GM19397 (cell line): ENCODE results near the gene AEN.

Source experiments
- ATAC-seq: cut with Tn5 transposase; IDR thresholded peaks from one replicate; pipeline ENCODE4 v1.9.1; 2021; ENCODE audit warnings: mild to moderate bottlenecking, moderate library complexity; ENCODE audit not compliant: unreplicated experiment

The AEN gene

DNA sequence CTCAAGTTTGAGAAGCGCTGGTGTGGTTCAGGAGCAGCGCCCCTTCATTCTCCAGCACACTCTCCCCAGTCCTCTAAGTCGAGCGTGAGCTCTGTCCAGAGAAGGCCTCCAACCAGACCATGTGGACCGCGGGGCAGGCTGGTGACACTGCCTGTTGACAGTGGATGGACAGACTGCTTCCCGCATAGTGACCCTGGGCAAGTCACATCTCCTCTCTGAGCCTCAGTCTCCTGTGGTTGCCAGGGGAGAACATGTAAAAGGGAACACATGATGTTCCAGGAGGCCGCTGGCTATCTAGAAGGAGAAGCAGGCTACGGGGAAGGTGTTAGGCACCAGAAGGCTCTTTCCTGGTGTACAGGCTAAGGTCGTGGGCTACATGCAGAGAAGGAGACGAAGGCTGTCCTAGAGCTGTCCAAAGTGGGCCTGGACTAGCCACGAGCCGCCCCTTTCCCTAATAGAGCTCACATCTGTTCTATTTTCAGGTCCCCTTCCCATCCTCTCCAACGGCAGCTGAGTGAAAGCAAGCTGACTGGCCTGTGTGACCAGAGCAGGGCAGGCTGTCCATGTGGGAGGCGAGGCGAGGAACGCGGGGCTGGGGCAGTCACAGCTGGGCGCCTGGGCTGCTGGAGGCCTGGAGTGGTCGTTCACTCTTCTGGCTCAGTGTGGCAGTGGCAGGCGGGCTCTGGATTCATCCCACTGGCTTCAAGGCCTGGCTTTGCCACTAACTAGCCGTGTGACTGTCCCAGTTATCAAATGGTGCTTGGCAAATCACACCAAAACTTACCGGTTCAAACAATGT lies 28.8 kb downstream of the AEN start:
- no peak for ATAC-seq

DNA sequence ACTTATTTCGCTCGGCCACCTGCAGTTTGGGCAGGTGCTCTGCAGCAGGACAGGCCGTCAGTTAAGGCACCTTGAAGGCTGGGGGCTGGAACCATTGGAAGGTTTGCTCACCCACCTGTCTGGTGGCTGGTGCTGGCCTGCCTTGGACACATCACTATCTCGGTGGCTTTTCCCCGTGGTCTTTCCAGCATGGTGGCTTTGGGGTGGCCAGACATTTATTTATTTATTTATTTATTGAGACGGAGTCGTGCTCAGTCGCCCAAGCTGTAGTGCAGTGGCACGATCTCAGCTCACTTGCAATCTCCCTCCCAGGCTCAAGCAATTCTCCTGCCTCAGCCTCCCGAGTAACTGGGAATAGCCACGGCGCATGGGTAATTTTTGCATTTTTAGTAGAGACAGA lies 29.4 kb downstream of the AEN start:
- ATAC-seq: no peak

DNA sequence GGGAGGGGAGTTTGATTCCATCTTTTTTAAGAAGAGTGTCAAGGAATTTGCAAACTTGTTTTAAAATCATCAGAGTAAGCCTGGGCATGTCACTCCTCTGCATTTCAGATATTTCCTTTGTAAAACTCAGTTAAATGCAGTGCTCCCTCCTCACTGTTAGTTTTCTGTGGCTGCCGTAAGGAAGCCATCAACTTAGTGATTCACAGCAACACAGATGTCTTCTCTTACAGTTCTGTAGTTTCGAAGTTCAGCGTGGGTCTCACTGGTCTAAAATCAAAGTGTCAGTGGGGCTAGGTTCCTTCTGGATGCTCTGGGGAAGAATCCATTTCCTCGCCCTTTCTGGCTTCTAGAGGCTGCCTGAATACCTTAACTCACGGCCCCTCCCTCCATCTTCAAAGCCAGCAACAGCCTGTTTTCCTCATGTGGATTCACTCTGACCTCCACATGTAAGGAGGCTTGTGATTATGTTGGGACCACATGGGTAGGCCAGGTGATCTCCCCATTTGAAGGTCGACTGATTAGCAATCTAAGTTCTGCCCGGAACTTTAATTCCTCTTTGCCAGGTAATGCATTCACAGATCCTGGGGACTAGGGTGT lies 30.1 kb downstream of the AEN start:
- no peak for ATAC-seq

DNA sequence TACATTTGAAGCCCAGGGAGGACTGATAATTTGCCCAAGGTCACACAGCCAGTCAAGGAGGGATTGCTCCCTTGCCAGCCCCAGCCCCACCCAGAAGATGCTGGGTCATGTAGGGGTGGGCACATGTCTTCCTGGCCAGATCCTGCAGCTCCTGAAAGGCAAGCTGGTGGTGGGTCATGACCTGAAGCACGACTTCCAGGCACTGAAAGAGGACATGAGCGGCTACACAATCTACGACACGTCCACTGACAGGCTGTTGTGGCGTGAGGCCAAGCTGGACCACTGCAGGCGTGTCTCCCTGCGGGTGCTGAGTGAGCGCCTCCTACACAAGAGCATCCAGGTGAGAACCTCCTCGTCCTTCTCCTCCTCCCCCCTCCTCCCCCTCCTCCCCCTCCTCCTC lies 30.8 kb downstream of the AEN start:
- no peak for ATAC-seq

DNA sequence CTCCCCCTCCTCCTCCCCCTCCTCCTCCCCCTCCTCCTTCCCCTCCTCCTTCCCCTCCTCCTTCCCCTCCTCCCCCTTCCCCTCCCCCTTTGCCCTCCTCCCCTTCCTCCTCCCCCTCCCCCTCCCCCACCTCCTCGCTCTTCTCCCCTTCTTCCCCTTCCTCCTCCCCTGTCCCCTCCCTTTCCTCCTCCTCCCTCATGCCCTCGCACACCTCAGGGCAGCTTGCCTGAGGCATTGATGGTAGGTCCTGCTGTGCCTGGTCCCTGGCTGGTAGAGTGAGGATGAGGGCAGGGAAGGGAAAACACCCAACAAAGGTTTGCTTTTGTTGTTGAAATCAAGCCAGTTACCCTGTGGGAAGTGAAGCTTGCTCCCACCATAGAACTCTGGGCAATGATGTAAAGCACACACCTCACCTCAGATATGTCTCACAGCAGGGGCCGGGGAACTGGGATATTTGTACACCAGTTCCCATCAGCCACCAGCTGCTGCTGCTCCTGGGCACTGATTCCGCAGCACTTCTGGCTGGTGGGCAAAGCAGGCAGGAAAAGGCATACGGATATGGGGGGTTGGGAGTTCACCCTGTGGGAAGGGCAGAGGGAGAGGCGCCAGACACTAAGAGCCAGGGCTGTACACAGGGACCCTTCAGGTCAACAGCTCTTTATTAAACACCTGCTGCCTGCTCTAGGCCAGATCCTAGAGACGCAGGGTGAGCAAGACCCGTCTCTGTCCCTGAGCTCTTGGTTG lies 31.5 kb downstream of the AEN start:
- ATAC-seq: no peak

DNA sequence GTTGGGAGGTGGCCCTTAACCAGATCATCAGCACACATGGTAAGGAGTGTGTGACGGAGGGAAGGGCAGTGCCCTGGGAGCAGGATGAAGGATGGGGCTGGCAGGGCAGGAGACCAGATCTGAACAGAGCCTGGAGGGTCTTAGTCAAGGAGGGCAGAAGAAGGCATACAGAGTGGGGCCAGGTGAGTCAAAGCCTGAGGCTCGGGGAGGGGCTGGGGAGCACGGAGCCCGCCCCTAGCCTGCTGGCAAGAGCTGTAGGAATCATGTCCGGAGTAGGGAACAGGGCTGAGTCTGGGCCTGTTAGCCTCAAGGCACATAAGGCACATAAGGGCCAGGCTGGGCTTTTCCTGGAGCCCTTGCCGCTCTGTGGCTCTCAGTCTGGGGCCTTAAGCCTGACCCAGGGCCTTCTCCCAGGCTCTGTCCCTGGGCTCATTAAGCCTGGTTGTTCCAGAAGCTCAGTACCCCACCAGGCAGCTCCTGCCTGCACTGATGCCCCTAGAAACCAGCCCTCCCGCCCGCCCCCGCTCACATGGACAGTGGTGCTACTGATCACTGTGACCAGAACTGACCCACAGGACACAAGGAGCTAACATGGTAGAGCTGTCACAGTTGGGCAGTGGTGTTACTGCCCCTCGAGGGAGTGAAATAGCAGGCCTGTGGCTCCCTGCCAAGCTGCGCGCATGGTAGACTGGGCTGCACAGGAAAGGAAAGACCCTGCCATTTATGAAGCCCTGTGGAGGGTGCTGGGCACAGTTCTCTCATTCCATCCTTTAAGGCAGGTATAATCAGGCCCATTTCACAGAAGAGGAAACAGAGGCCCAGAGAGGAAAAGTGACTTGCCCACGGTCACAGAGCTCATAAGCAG lies 32.3 kb downstream of the AEN start:
- no peak for ATAC-seq

DNA sequence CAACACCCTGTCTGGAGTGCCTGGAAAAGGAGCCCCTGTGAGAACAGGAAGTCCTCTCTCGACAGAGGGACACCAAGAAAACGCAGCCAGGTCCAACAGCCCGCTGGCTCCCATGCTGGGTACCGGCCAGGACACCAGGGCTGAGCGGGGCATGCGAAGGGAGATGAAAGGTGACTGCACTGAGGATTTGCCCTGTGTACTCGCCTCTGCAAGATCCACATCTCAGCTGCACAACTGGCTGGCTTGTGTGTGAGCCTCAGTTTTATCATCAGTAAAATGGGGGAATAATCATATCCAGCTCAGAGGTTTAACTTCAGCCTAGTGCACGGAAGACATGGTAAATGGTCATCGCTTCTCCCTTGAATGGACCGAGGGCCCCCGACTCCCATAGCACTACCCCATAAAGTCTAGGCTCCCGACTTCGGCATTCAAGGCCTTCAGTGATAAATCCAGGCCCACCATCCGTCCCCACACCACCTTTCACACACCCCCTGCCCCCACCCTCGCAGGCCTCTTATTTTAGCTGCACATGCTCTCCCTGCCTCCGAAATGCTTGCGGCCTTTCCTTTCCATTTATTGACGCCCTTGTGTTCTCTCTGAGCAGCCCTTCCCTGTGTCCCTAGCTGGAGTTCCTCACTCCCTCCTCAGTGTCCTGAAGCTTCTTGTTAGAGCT lies 33.4 kb downstream of the AEN start:
- no peak for ATAC-seq

DNA sequence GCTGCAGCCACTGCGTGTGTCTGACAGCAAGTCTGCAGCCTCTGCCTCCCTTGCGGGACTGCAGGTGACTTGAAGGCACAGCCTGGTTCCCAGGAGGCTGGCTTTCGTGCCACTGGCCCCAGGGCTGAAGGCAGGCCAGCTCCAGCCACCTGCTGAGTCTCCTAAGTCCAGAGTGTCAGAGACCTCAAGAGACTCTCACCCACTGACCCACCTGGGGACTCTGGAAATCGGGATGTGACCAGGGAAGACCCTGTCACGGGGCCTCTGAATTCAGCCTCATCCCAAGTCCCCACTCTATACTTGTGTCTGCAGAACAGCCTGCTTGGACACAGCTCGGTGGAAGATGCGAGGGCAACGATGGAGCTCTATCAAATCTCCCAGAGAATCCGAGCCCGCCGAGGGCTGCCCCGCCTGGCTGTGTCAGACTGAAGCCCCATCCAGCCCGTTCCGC lies 34.0 kb downstream of the AEN start:
- no peak for ATAC-seq

DNA sequence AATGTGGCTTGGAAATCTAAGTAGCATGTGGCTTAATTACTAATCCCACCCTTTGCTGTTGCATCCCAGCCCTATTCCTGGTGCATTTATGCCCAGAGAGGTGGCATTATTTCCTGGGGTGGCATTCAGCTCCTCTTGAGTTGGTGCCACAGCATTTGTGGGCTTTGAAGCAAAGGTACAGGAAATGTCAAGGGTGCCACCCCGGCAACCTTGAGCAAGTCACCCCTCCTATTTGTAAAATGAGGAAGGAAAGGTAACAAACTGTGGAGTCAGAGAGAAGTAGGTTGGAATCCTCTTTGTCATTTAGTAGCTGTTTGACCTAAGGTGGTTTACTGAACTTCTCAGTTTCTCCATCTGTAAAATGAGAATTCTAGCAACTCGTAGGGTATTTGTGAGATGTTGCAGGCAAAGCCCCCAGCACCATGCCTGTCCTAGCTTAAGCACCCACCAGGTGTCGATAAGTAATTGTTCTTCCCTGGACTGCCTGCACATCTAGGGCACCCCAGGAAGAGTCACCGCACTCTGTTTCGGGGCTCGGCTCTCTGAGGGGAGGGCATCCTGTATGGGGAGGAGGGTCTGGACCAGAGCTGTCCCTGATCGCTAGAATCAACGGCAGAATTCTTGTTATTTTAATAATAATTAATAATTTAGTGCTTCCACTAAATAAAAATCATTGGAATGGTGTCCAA lies 34.8 kb downstream of the AEN start:
- no peak for ATAC-seq

DNA sequence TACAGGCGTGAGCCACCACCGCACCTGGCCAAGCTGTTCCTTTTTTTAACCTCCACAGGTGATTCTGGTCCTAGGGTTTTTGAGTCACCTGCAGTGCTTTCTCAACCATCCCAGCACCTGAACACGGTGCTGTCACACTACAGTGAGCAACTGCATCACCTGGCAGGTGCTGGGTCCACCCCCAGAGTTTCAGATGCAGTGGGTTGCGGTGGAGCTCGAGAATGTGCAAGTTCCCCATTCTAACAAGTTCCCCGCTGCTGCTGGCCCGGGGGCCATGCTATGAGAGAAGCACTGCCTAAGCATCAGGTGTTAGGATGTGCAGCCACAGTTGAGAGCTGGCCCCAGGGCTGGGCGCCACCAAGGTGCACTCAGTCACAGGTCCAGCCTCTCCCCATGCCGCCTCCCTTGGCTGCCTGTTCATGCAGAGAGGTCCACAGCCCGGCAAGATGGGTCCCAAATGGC lies 35.7 kb downstream of the AEN start:
- peak; percentile 90 for ATAC-seq

DNA sequence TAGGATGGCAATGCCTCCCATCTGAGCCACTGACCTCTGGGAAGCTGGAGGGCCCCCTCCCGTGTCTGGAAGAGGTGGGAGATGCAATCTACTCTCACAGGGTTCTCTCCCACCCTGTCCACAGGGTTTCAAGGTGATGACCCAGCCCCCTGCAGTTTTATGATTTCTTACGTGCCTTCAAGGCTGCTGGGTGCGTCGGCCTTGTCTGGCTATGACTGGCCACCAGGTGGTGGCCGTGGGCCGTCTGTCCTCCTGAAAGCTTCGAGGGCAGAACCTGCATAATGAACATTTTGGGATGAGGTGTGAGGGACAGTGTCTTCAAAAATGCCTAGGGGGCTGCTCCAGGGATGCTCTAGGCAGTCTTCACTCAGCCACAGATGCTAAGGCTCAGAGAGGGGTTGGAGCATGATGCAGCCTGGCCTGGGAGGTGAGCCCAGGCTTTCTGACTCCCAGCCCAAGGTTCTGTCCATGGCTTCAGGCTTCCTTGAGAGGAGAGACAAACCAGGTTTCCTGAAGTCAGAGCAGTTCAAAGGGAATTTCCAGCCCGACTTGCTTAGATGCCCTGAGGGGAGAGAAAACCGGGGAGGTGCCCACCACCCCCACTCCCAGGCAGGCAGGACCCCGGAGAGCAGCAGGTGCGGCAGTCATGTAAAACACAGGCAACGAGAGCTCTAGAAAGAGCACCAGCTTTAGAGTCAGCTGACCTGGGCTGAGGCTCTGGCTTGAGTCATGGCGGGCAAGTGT lies 36.4 kb downstream of the AEN start:
- ATAC-seq: no peak

DNA sequence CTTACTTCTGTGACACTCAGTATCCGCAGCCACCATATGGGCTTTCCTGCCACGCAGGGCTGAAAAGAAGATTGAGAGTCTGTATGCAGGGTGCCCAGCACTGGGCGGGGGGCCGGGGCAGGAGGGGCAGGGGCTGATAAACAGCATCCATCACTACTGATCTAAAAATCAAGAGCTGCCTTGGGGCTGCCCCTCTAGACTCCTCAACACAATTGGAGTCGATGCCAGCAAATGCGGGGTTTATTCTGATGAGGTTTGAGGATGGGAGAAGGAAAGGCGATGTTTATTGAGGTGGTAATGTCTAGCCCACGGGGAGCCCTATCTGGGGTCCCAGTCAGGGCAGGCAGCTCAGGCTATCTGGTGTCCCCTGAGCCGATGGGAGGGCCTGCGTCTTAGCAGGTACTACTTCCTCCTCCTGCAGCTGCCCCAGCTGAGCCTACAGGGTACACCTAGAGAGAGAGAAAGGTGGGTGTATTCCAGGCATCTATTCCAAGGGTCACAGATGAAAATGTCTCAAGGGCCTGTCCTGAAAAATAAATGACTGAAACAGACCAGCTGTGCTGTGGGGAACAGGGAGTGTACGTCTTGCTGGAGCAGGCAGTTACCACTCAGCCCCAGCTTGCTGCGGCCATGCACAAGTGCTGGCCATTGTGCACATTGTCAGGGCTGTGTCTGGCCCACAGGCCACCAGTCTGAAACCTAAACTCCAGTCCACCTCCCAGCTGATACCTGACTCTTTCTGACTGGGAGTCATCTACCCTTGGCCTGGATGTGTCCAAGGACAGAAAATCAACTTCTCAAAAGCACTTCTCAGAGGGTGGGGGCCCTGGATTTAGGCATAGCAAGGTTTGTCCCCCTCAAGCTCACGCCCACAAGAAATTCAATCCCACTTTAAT lies 37.2 kb downstream of the AEN start:
- no peak for ATAC-seq

DNA sequence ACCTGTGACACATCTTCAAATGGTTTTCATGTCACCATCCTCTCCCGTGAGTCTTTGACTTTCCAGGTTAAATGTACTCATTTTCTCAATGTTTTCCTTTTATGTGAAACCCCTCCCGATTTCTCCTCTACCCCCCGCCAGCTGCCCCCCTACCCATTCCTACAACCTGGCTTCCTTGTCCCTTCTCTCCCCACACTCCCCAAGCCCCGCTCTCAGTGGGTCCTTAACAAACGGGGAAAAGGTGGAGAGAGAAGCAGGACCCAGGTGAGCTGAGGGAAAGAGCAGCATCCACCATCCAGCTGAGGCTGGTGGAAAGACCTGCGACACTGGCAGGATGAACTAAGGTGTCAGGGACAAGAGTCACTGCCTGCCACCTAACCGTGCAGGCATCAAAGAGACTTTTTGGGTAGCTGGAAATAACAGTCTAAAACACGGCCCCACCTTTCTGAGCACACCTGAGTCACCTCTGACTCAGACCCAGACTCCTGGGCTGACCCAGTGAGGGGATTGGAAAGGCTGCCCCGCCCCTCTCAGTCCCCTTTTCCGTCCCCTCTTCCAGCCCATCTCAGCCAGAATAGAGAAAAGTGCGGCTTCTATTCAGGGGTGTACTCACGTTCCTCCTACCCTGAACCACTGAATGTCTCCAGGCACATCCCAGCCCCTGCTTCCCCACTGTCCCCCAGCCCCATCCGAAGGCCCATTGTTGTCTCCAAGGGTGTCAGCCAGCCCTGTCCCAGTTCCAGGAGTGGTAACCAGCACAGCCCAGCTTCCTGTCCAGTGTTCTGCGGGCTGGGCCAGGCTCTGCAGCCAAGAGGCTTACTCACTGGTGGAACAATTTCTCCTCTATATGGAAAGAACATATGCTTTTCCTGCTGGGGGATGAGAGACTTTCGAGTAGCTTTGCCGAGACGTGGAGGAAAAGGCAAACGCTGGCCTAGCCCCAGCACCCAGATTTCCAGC lies 38.1 kb downstream of the AEN start:
- no peak for ATAC-seq

DNA sequence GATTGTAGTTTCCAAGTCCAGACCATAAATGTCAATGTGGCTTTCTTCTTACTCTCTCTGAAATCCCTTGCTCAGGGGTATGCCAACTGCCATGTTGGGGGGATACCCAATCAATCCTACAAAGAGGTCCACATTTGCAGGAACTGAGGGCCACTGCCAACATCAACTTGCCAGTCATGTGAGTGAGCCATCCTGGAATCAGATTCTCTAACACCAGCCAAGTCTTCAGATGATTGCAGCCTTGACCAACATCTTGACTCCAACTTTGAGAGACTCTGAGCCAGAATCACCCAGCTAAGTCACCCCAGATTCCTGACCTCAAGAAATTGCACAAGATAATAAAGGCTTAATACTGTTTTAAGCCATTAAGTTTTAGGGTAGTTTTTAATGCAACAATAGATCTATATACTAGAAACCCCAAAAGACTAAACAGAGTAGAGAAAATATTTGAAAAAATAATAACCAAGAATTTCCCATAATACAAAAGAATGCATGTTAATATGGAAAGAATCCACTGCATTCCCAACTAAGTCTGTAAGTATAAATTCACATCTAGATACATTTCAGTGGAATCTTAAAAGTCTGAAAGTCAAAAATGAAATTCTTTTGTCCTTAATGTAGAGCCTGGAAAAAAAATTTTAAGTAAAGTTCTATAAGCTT lies 40.0 kb downstream of the AEN start:
- ATAC-seq: no peak

DNA sequence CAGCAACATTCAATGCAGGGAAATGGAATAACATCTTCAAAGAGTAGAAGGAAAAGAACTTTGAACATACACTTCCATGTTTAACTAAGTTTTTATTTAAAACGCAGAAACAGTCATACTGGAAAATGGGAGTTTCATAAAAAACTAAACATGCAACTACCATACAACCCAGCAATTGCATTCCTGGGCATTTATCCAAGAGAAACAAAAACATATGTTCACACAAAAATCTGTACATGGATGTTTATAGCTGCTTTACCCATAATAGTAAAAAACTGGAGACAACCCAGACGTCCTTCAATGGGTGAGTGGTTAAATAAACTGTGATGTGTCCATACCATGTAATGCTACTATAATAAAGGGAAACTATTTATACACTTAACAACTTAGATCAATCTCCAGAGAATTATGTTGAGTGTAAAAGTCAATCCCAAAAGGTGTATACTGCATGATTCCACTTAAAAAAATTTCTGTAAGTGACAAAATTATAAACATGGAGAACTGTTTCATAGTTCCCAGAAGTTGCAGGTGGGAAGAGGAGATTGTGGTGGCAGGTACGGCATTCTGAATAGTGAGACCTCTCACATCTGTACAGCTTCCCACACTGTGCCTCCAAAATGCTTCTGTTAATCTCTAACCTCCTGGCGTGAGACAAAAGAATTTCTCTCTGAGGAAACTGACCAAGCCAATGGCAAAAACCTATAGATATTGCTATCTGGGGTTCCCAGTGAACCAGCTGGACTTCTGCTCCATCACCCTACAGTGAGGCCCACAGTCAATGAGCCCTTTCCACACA lies 40.8 kb downstream of the AEN start:
- ATAC-seq: no peak
